ENCODE measurements around the gene ADAMTS17. TPM values are rescaled to one million over a fixed set of nuclear protein-coding genes. Genes with fewer than 3 reads are reported as not detected.
A peak's percentile ranks its signal among the peaks of the same experiment; 100 is the strongest.

Gene ADAMTS17
- total and polyA plus RNA-seq, 11 donors, result 0.30 to 2.4 (median 1.2) TPM

GRCh38 chr15:100107606-100108225 lies 234.1 kb downstream of the ADAMTS17 start:
- DNase-seq, result peak in 1 of 5 donors; percentile 6

GRCh38 chr15:100107151-100107550 lies 234.6 kb downstream of the ADAMTS17 start:
- WGBS, 4 donors, result 91 to 96% (median 95%) methylated on average over 8 of the region's 8 CpGs
- H3K4me1 ChIP-seq, result peaks cover 0 to 26% (median 19%) of the 10 kb centered on the region in 12 donors
- no peaks in the 10 kb centered on the region for H3K36me3 ChIP-seq
- no peaks in the 10 kb centered on the region for H3K27me3 ChIP-seq
- no peak overlapping the region for H3K27ac ChIP-seq
- TF ChIP-seq, protein P1, sequence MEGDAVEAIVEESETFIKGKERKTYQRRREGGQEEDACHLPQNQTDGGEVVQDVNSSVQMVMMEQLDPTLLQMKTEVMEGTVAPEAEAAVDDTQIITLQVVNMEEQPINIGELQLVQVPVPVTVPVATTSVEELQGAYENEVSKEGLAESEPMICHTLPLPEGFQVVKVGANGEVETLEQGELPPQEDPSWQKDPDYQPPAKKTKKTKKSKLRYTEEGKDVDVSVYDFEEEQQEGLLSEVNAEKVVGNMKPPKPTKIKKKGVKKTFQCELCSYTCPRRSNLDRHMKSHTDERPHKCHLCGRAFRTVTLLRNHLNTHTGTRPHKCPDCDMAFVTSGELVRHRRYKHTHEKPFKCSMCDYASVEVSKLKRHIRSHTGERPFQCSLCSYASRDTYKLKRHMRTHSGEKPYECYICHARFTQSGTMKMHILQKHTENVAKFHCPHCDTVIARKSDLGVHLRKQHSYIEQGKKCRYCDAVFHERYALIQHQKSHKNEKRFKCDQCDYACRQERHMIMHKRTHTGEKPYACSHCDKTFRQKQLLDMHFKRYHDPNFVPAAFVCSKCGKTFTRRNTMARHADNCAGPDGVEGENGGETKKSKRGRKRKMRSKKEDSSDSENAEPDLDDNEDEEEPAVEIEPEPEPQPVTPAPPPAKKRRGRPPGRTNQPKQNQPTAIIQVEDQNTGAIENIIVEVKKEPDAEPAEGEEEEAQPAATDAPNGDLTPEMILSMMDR (IDR thresholded peaks at IDR 0.05), result no peak
- no peak for TF ChIP-seq POLR2A (IDR thresholded peaks at IDR 0.05)
- no peaks in the 10 kb centered on the region for H3K9me3 ChIP-seq
- intact Hi-C loops (cut with DNase I), result loop anchor here in 2 of 10 donors (5.0 to 10.0 kb wide), 2 partner anchors 45 to 52 kb away; no protein-coding TSS in a partner anchor
- no peak overlapping the region for H3K4me3 ChIP-seq
- DNase-seq, result peak in 2 of 5 donors; percentile 5 to 8
- no peak for ATAC-seq

More at GRCh38 chr15:100107606-100108225, 234.1 kb downstream of the ADAMTS17 start:
- no peak for TF ChIP-seq POLR2A (IDR thresholded peaks at IDR 0.05)
- TF ChIP-seq, protein P1 (IDR thresholded peaks at IDR 0.05), result no peak
- Histone ChIP-seq H3K9me3 (no peaks in the 10 kb centered on the region), H3K27me3 (no peaks in the 10 kb centered on the region), H3K27ac (no peak overlapping the region), H3K4me1 (peaks cover under 1 to 32% (median 25%) of the 10 kb centered on the region in 12 donors), H3K36me3 (no peaks in the 10 kb centered on the region), H3K4me3 (no peak overlapping the region)
- intact Hi-C loops (cut with DNase I), result loop anchor here in 2 of 10 donors (5.0 to 10.0 kb wide), 2 partner anchors 45 to 53 kb away; no protein-coding TSS in a partner anchor
- WGBS, 4 donors, result 96 to 99% (median 97%) methylated on average over 10 to 11 of the region's 11 CpGs
- ATAC-seq, result no peak

DNA sequence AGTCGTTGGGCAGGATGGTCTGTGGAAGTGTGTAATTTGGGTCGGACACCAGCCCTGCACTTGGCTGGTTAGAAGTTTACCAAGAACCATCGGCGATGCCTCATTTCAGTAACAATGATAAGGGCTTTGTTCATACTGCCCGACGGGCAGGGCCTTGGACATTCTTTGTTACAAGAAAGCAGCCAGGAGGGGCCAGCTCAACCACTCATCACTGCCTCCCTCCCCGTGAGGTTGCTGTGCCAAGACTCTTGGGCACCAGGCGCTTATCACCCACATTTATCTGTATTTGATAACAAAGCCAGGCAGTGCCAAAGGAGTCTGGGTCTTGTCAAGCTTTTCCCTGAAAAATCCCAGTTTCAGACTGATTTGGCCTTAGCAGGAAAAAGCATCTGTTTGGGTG lies 235.0 kb downstream of the ADAMTS17 start:
- H3K9me3 ChIP-seq, result no peaks in the 10 kb centered on the region
- H3K4me1 ChIP-seq, result peaks cover 0 to 22% (median 15%) of the 10 kb centered on the region in 12 donors
- intact Hi-C loops (cut with DNase I), result loop anchor here in 2 of 10 donors (5.0 to 10.0 kb wide), 2 partner anchors 44 to 52 kb away; no protein-coding TSS in a partner anchor
- no peak for ATAC-seq
- TF ChIP-seq, protein P1 (IDR thresholded peaks at IDR 0.05), result no peak
- no peak for TF ChIP-seq POLR2A (IDR thresholded peaks at IDR 0.05)
- no peaks in the 10 kb centered on the region for H3K27me3 ChIP-seq
- no peak overlapping the region for H3K4me3 ChIP-seq
- peak in 1 of 5 donors; percentile 16 for DNase-seq
- 45 to 57% (median 52%) methylated on average over 7 to 8 of the region's 8 CpGs for WGBS, 4 donors
- no peak overlapping the region for H3K27ac ChIP-seq
- no peaks in the 10 kb centered on the region for H3K36me3 ChIP-seq

- DNase-seq (peak in 1 of 5 donors; percentile 6), ATAC-seq (no peak)
- Histone ChIP-seq H3K9me3 (no peaks in the 10 kb centered on the region), H3K4me1 (peaks cover 0 to 12% (median 0%) of the 10 kb centered on the region in 12 donors), H3K36me3 (no peaks in the 10 kb centered on the region), H3K27me3 (no peaks in the 10 kb centered on the region), H3K4me3 (no peak overlapping the region), H3K27ac (no peak overlapping the region)
- 92 to 98% (median 96%) methylated on average over 6 of the region's 6 CpGs for WGBS, 4 donors
- TF ChIP-seq, protein P1 (IDR thresholded peaks at IDR 0.05), result no peak
- no peak for TF ChIP-seq POLR2A (IDR thresholded peaks at IDR 0.05)
- intact Hi-C loops (cut with DNase I), result loop anchor here in 2 of 10 donors (5.0 to 10.0 kb wide), 2 partner anchors 43 to 50 kb away; no protein-coding TSS in a partner anchor
Observed at GRCh38 chr15:100105101-100105500, 236.7 kb downstream of the ADAMTS17 start.

All from heart left ventricle (tissue), 16 donors.